Measurements from ENCODE around the gene DUSP11. TPM values are rescaled to one million over a fixed set of nuclear protein-coding genes. Genes with fewer than 3 reads are reported as not detected.

Gene DUSP11
- total RNA-seq, 1 experiment from 2014 or later = 22.9 TPM

DNA sequence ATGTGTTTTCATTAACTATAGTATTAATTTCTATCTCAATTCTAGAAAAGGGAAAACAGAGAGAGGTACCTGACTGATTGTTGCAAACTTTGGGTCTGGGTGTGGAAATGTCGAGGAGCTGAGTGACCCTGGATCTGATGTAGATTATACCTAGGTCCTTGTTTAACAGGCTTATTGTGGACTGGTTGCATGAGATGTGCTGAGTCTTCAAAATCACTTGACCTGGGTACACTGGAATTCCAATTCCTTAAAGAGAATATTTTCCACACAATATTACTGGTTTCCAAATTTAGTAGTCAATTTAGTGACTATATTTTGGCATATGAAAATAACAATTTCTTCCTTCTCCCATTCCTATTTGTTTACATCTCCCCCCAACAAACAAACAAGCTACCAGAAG is 13.6 kb downstream of the DUSP11 start (continued):
- TF ChIP-seq, protein P1, sequence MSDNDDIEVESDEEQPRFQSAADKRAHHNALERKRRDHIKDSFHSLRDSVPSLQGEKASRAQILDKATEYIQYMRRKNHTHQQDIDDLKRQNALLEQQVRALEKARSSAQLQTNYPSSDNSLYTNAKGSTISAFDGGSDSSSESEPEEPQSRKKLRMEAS (IDR thresholded peaks at IDR 0.05) = no peak
- no peak for TF ChIP-seq POLR2AphosphoS5 (IDR thresholded peaks at IDR 0.05; ENCODE audit: low read depth, low read length)

DNA sequence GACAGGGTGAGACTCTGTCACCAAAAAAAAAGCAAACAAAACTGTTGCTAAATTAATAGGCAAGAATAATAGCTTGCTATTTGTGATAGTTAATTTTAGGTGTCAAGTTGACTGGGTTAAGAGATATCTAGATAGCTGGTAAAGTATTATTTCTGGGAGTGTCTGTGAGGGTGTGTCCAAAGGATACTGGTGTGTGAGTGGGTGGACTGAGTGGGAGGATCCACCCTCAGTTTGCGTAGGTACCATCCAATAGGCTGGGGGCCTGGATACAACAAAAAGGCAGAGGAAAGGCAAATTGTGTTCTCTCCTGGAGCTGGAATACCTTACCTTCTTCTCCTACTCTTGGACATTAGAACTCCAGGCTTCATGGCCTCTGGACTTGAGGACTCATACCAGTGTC is 15.0 kb downstream of the DUSP11 start:
- no peak overlapping the region for H3K9ac ChIP-seq (ENCODE audit: low read length)
- CTCF ChIA-PET = no interaction called here
- BruUV-seq (replicated peaks) = no TSS peak
- no peak overlapping the region for H3K4me2 ChIP-seq (ENCODE audit: low read length)
- no peak for ATAC-seq
- POLR2A ChIA-PET = no interaction called here
- no peak overlapping the region for H3K27ac ChIP-seq (ENCODE audit: low read depth, low read length)
- TF ChIP-seq CEBPB (IDR thresholded peaks at IDR 0.05; ENCODE audit: low read depth) (no peak), POLR2A (IDR thresholded peaks at IDR 0.05; ENCODE audit: borderline replicate concordance, extremely low read depth, insufficient read depth, insufficient read length) (no peak)
- H3K4me1 ChIP-seq (ENCODE audit: control insufficient read depth in 1 of 2, insufficient read depth in 2 of 2, low read length in 2 of 2) = no peaks in the 10 kb centered on the region
- intact Hi-C loops (cut with micrococcal nuclease) = no loop called here
- peaks cover 52 to 53% of the 10 kb centered on the region in 2 experiments for H3K36me3 ChIP-seq (ENCODE audit: control insufficient read depth in 1 of 2, insufficient read depth in 2 of 2, low read length in 2 of 2)
- H3K79me2 ChIP-seq (ENCODE audit: insufficient read depth, low read length) = peaks cover 5% of the 10 kb centered on the region
- H3K27me3 ChIP-seq (ENCODE audit: insufficient read depth, low read length) = no peaks in the 10 kb centered on the region
- H3K4me3 ChIP-seq (replicated peaks in 1 of 2; ENCODE audit: low read depth in 1 of 2, low read length in 2 of 2) = no peak overlapping the region
- RAD21 ChIA-PET (ENCODE audit: low non-redundant PET in 1 of 2, low total read pairs in 2 of 2, uncharacterized antibody in 2 of 2, unreplicated experiment in 2 of 2) = no interaction called here
- H3K9me2 ChIP-seq (ENCODE audit: insufficient read depth) = no peaks in the 10 kb centered on the region
- H3K9me3 ChIP-seq (ENCODE audit: control insufficient read depth in 1 of 2, insufficient read depth in 1 of 2, low read depth in 1 of 2, low read length in 2 of 2) = no peaks in the 10 kb centered on the region
- H4K20me1 ChIP-seq (ENCODE audit: insufficient read depth) = no peaks in the 10 kb centered on the region
- no peak for DNase-seq (ENCODE audit: low read depth, low spot score)
- H2AFZ ChIP-seq (ENCODE audit: low read depth, low read length, poor library complexity, severe bottlenecking) = no peak overlapping the region

DNA sequence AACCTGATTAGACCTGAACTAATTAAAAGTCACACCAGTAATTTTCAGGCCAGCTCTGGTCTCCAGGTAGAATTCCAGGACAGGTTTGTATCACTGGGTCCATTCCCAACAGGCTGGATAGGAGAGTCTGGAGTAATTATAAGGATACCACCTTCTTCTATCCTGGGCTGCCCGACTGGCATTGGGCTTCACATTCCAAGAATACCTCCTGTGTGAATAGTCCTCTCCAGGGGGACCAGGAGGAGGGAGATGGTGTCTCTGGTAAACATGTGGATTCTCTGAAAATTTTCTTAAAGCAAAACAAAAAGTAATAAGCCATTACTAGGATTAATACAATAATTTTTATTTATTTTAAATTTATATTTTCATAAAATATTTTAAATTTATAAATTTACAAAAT is 17.3 kb downstream of the DUSP11 start:
- BruUV-seq (replicated peaks) = no TSS peak
- Histone ChIP-seq H3K9me2 (ENCODE audit: insufficient read depth) (no peaks in the 10 kb centered on the region), H3K4me2 (ENCODE audit: low read length) (no peak overlapping the region), H3K4me3 (replicated peaks in 1 of 2; ENCODE audit: low read depth in 1 of 2, low read length in 2 of 2) (no peak overlapping the region), H3K79me2 (ENCODE audit: insufficient read depth, low read length) (no peaks in the 10 kb centered on the region), H3K9me3 (ENCODE audit: control insufficient read depth in 1 of 2, insufficient read depth in 1 of 2, low read depth in 1 of 2, low read length in 2 of 2) (no peaks in the 10 kb centered on the region), H2AFZ (ENCODE audit: low read depth, low read length, poor library complexity, severe bottlenecking) (no peak overlapping the region), H3K27ac (ENCODE audit: low read depth, low read length) (no peak overlapping the region), H3K9ac (ENCODE audit: low read length) (no peak overlapping the region), H3K36me3 (ENCODE audit: control insufficient read depth in 1 of 2, insufficient read depth in 2 of 2, low read length in 2 of 2) (peaks cover 33 to 37% of the 10 kb centered on the region in 2 experiments), H4K20me1 (ENCODE audit: insufficient read depth) (no peaks in the 10 kb centered on the region), H3K4me1 (ENCODE audit: control insufficient read depth in 1 of 2, insufficient read depth in 2 of 2, low read length in 2 of 2) (no peaks in the 10 kb centered on the region), H3K27me3 (ENCODE audit: insufficient read depth, low read length) (no peaks in the 10 kb centered on the region)
- RAD21 ChIA-PET (ENCODE audit: low non-redundant PET in 1 of 2, low total read pairs in 2 of 2, uncharacterized antibody in 2 of 2, unreplicated experiment in 2 of 2) = no interaction called here
- intact Hi-C loops (cut with micrococcal nuclease) = no loop called here
- POLR2A ChIA-PET = no interaction called here
- ATAC-seq = no peak
- CTCF ChIA-PET = no interaction called here
- DNase-seq (ENCODE audit: low read depth, low spot score) = no peak
- TF ChIP-seq SP1 (IDR thresholded peaks at IDR 0.05; ENCODE audit: low read depth) = no peak
- no peak for TF ChIP-seq SIN3A (IDR thresholded peaks at IDR 0.05; ENCODE audit: low read depth)
- no peak for TF ChIP-seq SRF (IDR thresholded peaks at IDR 0.05; ENCODE audit: low read depth)
- TF ChIP-seq RAD21 (IDR thresholded peaks at IDR 0.05; ENCODE audit: low read depth) = no peak
- TF ChIP-seq EGR1 (IDR thresholded peaks at IDR 0.05; ENCODE audit: low read depth) = no peak
- no peak for TF ChIP-seq EZH2phosphoT487 (IDR thresholded peaks at IDR 0.05; ENCODE audit: borderline replicate concordance)
- TF ChIP-seq EZH2 (IDR thresholded peaks at IDR 0.05) = no peak
- TF ChIP-seq, protein P1 (IDR thresholded peaks at IDR 0.05) = no peak
- TF ChIP-seq POLR2AphosphoS5 (IDR thresholded peaks at IDR 0.05; ENCODE audit: low read depth, low read length) = no peak
- TF ChIP-seq, protein P2, sequence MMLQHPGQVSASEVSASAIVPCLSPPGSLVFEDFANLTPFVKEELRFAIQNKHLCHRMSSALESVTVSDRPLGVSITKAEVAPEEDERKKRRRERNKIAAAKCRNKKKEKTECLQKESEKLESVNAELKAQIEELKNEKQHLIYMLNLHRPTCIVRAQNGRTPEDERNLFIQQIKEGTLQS (IDR thresholded peaks at IDR 0.05) = no peak
- no peak for TF ChIP-seq TCF7L2 (IDR thresholded peaks at IDR 0.05; ENCODE audit: borderline replicate concordance, extremely low read depth, insufficient read depth, insufficient read length)
- TF ChIP-seq, protein P3, sequence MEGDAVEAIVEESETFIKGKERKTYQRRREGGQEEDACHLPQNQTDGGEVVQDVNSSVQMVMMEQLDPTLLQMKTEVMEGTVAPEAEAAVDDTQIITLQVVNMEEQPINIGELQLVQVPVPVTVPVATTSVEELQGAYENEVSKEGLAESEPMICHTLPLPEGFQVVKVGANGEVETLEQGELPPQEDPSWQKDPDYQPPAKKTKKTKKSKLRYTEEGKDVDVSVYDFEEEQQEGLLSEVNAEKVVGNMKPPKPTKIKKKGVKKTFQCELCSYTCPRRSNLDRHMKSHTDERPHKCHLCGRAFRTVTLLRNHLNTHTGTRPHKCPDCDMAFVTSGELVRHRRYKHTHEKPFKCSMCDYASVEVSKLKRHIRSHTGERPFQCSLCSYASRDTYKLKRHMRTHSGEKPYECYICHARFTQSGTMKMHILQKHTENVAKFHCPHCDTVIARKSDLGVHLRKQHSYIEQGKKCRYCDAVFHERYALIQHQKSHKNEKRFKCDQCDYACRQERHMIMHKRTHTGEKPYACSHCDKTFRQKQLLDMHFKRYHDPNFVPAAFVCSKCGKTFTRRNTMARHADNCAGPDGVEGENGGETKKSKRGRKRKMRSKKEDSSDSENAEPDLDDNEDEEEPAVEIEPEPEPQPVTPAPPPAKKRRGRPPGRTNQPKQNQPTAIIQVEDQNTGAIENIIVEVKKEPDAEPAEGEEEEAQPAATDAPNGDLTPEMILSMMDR (IDR thresholded peaks at IDR 0.05 in 2 of 3, conservative IDR thresholded peaks at IDR 0.05 in 1 of 3; ENCODE audit: borderline replicate concordance in 1 of 3, insufficient read depth in 1 of 3, low read depth in 2 of 3, low read length in 2 of 3) = no peak
- TF ChIP-seq CBX3 (IDR thresholded peaks at IDR 0.05; ENCODE audit: low read depth) = no peak
- TF ChIP-seq CEBPB (IDR thresholded peaks at IDR 0.05; ENCODE audit: low read depth) = no peak

All from HCT116 (cell line).